NAMALWA (cell line): ENCODE results near the gene TAP2.

Source experiments
- DNase-seq: peaks from one replicate; pipeline ENCODE4 v3.0.0-alpha.2; 2015; ENCODE audit warnings: low spot score

Gene TAP2

GRCh38 chr6:32854376-32855178, 16.0 kb upstream of the TAP2 start:
- DNase-seq = peak; percentile 69

GRCh38 chr6:32853541-32854375, 15.2 kb upstream of the TAP2 start, which contains the start of the genes PSMB9 and TAP1:
Gene PSMB9, plus strand, starts transcription at chr6:32854192. Its CDS starts 38 bp downstream, at chr6:32854230.
Gene TAP1, minus strand, starts transcription at chr6:32853704. Its CDS starts 68 bp downstream, at chr6:32853636.
- peak; percentile 95 for DNase-seq

GRCh38 chr6:32852844-32853540, 14.5 kb upstream of the TAP2 start:
- DNase-seq = peak; percentile 54

GRCh38 chr6:32852018-32852843, 13.7 kb upstream of the TAP2 start:
- peak; percentile 26 for DNase-seq

- no peak for DNase-seq
Measured at GRCh38 chr6:32851025-32851424, 12.5 kb upstream of the TAP2 start.

GRCh38 chr6:32849126-32849525, 10.6 kb upstream of the TAP2 start:
- DNase-seq = no peak

GRCh38 chr6:32847795-32848194, 9.3 kb upstream of the TAP2 start:
- no peak for DNase-seq

GRCh38 chr6:32847004-32847403, 8.5 kb upstream of the TAP2 start:
- DNase-seq = no peak

GRCh38 chr6:32845384-32845884, 6.9 kb upstream of the TAP2 start:
- DNase-seq = peak; percentile 64

GRCh38 chr6:32844839-32845383, 6.4 kb upstream of the TAP2 start:
- DNase-seq = peak; percentile 58

- peak; percentile 99 for DNase-seq
Measured at GRCh38 chr6:32843979-32844838, 5.7 kb upstream of the TAP2 start, which contains the start of gene PSMB8. Gene PSMB8, minus strand, starts transcription at chr6:32844047. Its CDS starts 51 bp downstream, at chr6:32843996.

- peak; percentile 30 for DNase-seq
Measured at GRCh38 chr6:32843331-32843978, 4.9 kb upstream of the TAP2 start.

GRCh38 chr6:32842690-32843089, 4.2 kb upstream of the TAP2 start:
- no peak for DNase-seq

- DNase-seq = no peak
Measured at GRCh38 chr6:32842021-32842650, 3.6 kb upstream of the TAP2 start.

- DNase-seq = no peak
Measured at GRCh38 chr6:32840604-32841246, 2.2 kb upstream of the TAP2 start.

- no peak for DNase-seq
Measured at GRCh38 chr6:32839356-32839755, 817 bp upstream of the TAP2 start.

- DNase-seq = no peak
Measured at GRCh38 chr6:32837651-32838113, 857 bp downstream of the TAP2 start.

- no peak for DNase-seq
Measured at GRCh38 chr6:32836873-32837272, 1.7 kb downstream of the TAP2 start.
